ENCODE results near the gene MYBBP1A.

The MYBBP1A gene

DNA sequence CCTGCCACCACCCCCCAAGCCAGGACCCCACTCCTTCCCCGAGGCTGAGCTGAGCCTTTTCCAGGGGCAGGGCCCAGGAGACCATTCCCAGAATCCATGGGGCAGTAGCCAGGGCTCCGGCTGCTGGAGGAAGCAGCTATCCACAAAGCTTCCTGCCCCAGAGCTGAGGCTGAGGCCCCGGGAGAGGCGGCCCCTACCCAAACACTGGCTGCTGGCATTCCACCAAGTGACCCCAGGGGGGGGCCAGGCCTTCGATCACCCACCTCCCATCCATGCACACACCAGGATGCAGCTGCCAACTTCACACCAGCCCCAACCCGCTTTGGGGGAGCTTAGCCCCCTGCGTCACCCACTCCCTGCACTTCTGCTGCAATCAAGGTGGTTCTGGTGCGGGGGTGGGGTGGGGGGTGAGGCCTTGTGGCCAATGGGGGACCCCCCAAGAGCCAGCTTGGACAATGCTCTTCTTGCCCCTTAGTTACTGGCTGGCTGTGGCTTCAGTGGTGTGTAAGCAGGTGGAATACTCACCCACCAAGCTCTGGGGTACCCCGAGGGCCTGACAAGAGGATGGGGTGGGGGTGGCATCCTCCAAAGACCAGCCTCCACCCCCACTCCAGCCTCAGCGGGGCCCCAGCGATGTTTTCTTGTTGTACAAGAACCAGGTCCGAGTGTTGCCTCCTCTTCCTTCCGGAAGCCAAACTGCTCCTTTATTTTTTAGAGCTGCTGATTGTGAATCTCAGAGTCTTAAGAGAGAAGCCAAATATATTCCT, 16.8 kb downstream of the MYBBP1A start:
- TF ChIP-seq, protein P1, sequence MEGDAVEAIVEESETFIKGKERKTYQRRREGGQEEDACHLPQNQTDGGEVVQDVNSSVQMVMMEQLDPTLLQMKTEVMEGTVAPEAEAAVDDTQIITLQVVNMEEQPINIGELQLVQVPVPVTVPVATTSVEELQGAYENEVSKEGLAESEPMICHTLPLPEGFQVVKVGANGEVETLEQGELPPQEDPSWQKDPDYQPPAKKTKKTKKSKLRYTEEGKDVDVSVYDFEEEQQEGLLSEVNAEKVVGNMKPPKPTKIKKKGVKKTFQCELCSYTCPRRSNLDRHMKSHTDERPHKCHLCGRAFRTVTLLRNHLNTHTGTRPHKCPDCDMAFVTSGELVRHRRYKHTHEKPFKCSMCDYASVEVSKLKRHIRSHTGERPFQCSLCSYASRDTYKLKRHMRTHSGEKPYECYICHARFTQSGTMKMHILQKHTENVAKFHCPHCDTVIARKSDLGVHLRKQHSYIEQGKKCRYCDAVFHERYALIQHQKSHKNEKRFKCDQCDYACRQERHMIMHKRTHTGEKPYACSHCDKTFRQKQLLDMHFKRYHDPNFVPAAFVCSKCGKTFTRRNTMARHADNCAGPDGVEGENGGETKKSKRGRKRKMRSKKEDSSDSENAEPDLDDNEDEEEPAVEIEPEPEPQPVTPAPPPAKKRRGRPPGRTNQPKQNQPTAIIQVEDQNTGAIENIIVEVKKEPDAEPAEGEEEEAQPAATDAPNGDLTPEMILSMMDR (IDR thresholded peaks at IDR 0.05; ENCODE audit: borderline replicate concordance, insufficient read depth, low read depth, low read length): no peak
- no peak overlapping the region for H3K4me3 ChIP-seq (ENCODE audit: low read depth, low read length)

GRCh38 chr17:4537451-4538235, 17.5 kb downstream of the MYBBP1A start:
- TF ChIP-seq, protein P1 (IDR thresholded peaks at IDR 0.05; ENCODE audit: borderline replicate concordance, insufficient read depth, low read depth, low read length): no peak

GRCh38 chr17:4536742-4537411, 18.3 kb downstream of the MYBBP1A start:
- TF ChIP-seq, protein P1 (IDR thresholded peaks at IDR 0.05; ENCODE audit: borderline replicate concordance, insufficient read depth, low read depth, low read length): no peak

More at GRCh38 chr17:4537451-4538235, 17.5 kb downstream of the MYBBP1A start:
- H3K4me3 ChIP-seq (ENCODE audit: low read depth, low read length): no peak overlapping the region

GRCh38 chr17:4536259-4536741, 18.9 kb downstream of the MYBBP1A start:
- TF ChIP-seq, protein P1 (IDR thresholded peaks at IDR 0.05; ENCODE audit: borderline replicate concordance, insufficient read depth, low read depth, low read length): no peak
- H3K4me3 ChIP-seq (ENCODE audit: low read depth, low read length): no peak overlapping the region

More at GRCh38 chr17:4536742-4537411, 18.3 kb downstream of the MYBBP1A start:
- no peak overlapping the region for H3K4me3 ChIP-seq (ENCODE audit: low read depth, low read length)

DNA sequence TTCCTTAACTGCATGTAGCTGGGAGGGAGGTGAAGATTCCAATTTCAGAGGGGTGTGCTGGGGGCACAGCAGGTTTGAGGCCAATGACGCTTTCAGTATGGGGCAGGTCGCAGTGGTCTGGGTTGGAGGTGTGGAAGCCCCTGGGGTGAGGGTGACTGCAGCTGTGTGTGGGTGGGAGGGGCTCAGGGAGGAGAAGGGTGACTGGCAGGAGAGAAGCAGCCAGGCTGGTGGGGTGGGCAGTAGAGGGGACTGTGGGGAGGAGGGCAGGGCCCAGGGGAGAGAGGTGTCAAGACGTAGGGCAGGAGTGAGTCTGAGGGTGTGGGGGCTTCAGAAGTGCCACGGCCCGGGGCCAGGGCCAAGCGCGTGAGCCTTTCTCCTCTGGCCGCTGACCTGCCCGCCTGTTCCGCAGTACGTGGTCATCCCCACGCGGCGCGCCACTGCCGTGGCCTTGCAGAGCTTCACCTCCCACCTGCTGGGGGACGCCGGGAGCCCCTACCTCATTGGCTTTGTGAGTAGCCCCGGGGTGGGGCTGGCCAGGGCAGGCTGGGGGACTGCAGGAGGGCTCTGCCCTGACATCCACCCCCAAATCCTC, 19.4 kb downstream of the MYBBP1A start:
- no peak overlapping the region for H3K4me3 ChIP-seq (ENCODE audit: low read depth, low read length)
- TF ChIP-seq, protein P1 (IDR thresholded peaks at IDR 0.05; ENCODE audit: borderline replicate concordance, insufficient read depth, low read depth, low read length): no peak

GRCh38 chr17:4534928-4535666, 20.1 kb downstream of the MYBBP1A start:
- no peak overlapping the region for H3K4me3 ChIP-seq (ENCODE audit: low read depth, low read length)
- TF ChIP-seq, protein P1 (IDR thresholded peaks at IDR 0.05; ENCODE audit: borderline replicate concordance, insufficient read depth, low read depth, low read length): no peak

Measured in GM12875 (cell line).